Upper lobe of right lung (tissue), 1 donor: Measurements from ENCODE around the gene DMD. TPM values are rescaled to one million over a fixed set of nuclear protein-coding genes. Genes with fewer than 3 reads are reported as not detected.

Source experiments
- ATAC-seq: fragments of 200-7000 bp; cut with Tn5 transposase; one replicate; pipeline ENCODE4 v1.9.1; 2020; ENCODE audit warnings: mild to moderate bottlenecking, moderate library complexity
- DNase-seq: peaks from one replicate; pipeline ENCODE4 v3.0.0-alpha.2; 2020
- H3K27ac ChIP-seq: fragments of 200-600 bp; one replicate; pipeline ENCODE4 v1.8.0; 2022
- H3K27me3 ChIP-seq: fragments of 200-600 bp; one replicate; pipeline ENCODE4 v1.8.0; 2022; ENCODE audit warnings: mild to moderate bottlenecking
- H3K36me3 ChIP-seq: fragments of 200-600 bp; one replicate; pipeline ENCODE4 v1.8.0; 2022
- H3K4me1 ChIP-seq: fragments of 200-600 bp; one replicate; pipeline ENCODE4 v1.8.0; 2022
- H3K4me3 ChIP-seq: fragments of 200-600 bp; one replicate; pipeline ENCODE4 v1.8.0; 2022; ENCODE audit warnings: mild to moderate bottlenecking
- H3K9me3 ChIP-seq: fragments of 200-600 bp; one replicate; pipeline ENCODE4 v1.8.0; 2022
- intact Hi-C: fragments of 100-400 bp; cut with DNase I; formaldehyde crosslinking; loops from one replicate; pipeline ENCODE4 v1.11.0; 2022
- total RNA-seq: library from RNA; stranded (reverse); fragmentation: NEBNext Ultra II Directional; extraction: Animal tissue kit (Norgen Biotek cat#: 25700); gene quantifications from one replicate; pipeline ENCODE4 v1.2.1, GENCODE V29; 2021
- TF ChIP-seq, protein P1 (sequence below): fragments of 200-600 bp; IDR thresholded peaks from one replicate; pipeline ENCODE4 v1.8.0; 2022; ENCODE audit warnings: antibody characterized with exemption
- donor health status: DM: no; HTN: yes; CAD: no; lungs with severe emphysema.

DMD gene
- total RNA-seq, 1 donor from 2014 or later: 24.7 TPM

GRCh38 chrX:32195611-32196010 is 1015.7 kb downstream of the DMD start:
- no peak overlapping the region for H3K4me3 ChIP-seq
- no peak overlapping the region for H3K27ac ChIP-seq
- H3K9me3 ChIP-seq: no peaks in the 10 kb centered on the region
- no peaks in the 10 kb centered on the region for H3K36me3 ChIP-seq
- no peak for ATAC-seq
- TF ChIP-seq, protein P1, sequence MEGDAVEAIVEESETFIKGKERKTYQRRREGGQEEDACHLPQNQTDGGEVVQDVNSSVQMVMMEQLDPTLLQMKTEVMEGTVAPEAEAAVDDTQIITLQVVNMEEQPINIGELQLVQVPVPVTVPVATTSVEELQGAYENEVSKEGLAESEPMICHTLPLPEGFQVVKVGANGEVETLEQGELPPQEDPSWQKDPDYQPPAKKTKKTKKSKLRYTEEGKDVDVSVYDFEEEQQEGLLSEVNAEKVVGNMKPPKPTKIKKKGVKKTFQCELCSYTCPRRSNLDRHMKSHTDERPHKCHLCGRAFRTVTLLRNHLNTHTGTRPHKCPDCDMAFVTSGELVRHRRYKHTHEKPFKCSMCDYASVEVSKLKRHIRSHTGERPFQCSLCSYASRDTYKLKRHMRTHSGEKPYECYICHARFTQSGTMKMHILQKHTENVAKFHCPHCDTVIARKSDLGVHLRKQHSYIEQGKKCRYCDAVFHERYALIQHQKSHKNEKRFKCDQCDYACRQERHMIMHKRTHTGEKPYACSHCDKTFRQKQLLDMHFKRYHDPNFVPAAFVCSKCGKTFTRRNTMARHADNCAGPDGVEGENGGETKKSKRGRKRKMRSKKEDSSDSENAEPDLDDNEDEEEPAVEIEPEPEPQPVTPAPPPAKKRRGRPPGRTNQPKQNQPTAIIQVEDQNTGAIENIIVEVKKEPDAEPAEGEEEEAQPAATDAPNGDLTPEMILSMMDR: no peak
- no peak for DNase-seq
- H3K4me1 ChIP-seq: no peaks in the 10 kb centered on the region
- intact Hi-C loops: no loop called here
- no peaks in the 10 kb centered on the region for H3K27me3 ChIP-seq

DNA sequence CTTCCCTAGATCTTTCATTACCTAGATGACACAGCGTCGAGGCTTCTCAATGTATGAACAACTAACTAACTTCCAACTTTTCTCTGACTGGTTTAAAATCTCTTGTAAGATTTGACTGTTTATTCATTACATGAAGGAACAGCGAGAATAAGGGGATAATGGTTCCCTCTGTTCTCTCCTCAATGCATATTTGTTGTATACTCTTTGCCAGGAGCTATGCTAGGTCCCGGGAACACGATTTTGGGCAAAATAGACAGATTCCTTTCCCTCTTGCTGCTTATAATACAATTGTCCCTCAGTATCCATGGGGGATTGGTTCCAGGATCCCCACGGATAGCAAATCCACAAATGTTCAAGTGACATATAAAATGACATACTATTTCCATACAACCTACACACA is 1020.0 kb downstream of the DMD start:
- Histone ChIP-seq H3K4me3 (no peak overlapping the region), H3K9me3 (no peaks in the 10 kb centered on the region), H3K27me3 (no peaks in the 10 kb centered on the region), H3K4me1 (no peaks in the 10 kb centered on the region), H3K27ac (no peak overlapping the region), H3K36me3 (no peaks in the 10 kb centered on the region)
- ATAC-seq (no peak), DNase-seq (no peak)
- intact Hi-C loops: no loop called here
- TF ChIP-seq, protein P1: no peak

- Histone ChIP-seq H3K27me3 (no peaks in the 10 kb centered on the region), H3K9me3 (no peaks in the 10 kb centered on the region), H3K4me3 (no peak overlapping the region), H3K4me1 (no peaks in the 10 kb centered on the region), H3K27ac (no peak overlapping the region), H3K36me3 (no peaks in the 10 kb centered on the region)
- intact Hi-C loops: no loop called here
- no peak for DNase-seq
- TF ChIP-seq, protein P1: no peak
- ATAC-seq: no peak
Observed at GRCh38 chrX:32185160-32185559, 1026.2 kb downstream of the DMD start.

DNA sequence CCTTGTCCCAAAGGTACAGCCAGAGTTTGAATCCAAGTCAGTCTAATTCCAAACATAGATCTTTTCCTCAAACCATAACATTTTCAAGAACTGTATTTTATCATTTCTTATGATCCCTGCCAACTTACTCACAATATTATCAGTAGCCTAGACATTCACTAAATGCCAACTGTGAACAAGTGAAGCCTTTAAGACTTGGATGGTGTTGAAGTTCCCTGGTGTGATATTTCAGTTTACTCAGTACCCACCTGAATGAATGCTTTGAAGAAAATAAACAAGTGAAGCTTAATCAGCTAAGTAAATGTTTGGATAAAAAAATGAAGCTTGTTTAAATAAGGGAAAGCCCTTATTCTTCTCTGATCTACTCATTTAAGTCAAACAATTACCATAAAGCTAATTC is 1028.3 kb downstream of the DMD start:
- Histone ChIP-seq H3K4me1 (no peaks in the 10 kb centered on the region), H3K27ac (no peak overlapping the region), H3K27me3 (no peaks in the 10 kb centered on the region), H3K9me3 (no peaks in the 10 kb centered on the region), H3K4me3 (no peak overlapping the region), H3K36me3 (no peaks in the 10 kb centered on the region)
- intact Hi-C loops: no loop called here
- no peak for DNase-seq
- TF ChIP-seq, protein P1: no peak
- ATAC-seq: no peak

- Histone ChIP-seq H3K27me3 (no peaks in the 10 kb centered on the region), H3K4me1 (no peaks in the 10 kb centered on the region), H3K9me3 (no peaks in the 10 kb centered on the region), H3K36me3 (no peaks in the 10 kb centered on the region), H3K4me3 (no peak overlapping the region), H3K27ac (no peak overlapping the region)
- intact Hi-C loops: no loop called here
- TF ChIP-seq, protein P1: no peak
- DNase-seq (no peak), ATAC-seq (no peak)
Observed at GRCh38 chrX:32176510-32176909, 1034.8 kb downstream of the DMD start.

DNA sequence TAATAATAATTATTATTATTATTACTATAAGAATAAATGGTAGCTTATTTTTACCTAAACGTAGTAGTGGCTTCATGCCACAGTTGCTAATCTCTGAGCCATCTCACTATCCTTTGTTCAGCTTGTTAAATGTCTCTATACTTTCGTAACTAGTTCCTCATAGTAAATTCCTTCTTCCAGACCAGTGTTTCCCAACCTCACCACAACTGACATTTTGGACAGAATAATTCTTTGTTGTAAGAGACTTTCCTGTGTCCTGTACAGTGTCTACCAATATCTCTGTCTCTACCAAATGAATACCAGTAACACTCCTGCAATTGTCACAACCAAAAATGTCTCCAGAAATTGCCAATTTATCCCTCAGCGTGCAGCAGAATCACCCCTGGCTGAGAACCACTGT is 1040.9 kb downstream of the DMD start:
- Histone ChIP-seq H3K27me3 (no peaks in the 10 kb centered on the region), H3K4me1 (no peaks in the 10 kb centered on the region), H3K36me3 (no peaks in the 10 kb centered on the region), H3K9me3 (no peaks in the 10 kb centered on the region), H3K27ac (no peak overlapping the region), H3K4me3 (no peak overlapping the region)
- intact Hi-C loops: no loop called here
- no peak for DNase-seq
- ATAC-seq: no peak
- TF ChIP-seq, protein P1: no peak
